K562 treated with DMSO at 1 percent for 48 hours (cell line): ENCODE results near the gene KRTAP13-4. TPM values are rescaled to one million over a fixed set of nuclear protein-coding genes. Genes with fewer than 3 reads are reported as not detected.

Experiments
- total RNA-seq: library from RNA; unstranded; fragments of 300-600 nt; gene quantifications from 2 replicates; pipeline ENCODE4 v1.2.3, GENCODE V29; 2022; ENCODE audit warnings: low replicate concordance; ENCODE audit errors: extremely low read depth

Gene KRTAP13-4, protein sequence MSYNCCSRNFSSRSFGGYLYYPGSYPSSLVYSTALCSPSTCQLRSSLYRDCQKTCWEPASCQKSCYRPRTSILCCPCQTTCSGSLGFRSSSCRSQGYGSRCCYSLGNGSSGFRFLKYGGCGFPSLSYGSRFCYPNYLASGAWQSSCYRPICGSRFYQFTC
- not detected in 2 replicates for total RNA-seq

DNA sequence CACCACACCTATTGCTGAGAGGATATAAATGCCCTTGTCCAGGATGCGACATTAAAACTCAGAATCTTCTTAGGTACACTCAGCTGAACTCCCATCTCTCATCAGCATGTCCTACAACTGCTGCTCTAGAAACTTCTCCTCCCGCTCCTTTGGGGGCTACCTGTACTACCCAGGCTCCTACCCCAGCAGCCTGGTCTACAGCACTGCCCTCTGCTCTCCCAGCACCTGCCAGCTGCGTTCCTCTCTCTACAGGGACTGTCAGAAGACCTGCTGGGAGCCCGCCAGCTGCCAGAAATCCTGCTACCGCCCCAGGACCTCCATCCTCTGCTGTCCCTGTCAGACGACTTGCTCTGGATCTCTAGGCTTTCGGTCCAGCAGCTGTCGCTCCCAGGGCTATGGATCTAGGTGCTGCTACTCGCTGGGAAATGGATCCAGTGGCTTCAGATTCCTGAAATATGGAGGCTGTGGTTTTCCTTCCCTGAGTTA, at the start of gene KRTAP13-4:
Gene KRTAP13-4, plus strand, starts transcription at position 51 of the 486 bp plus-strand sequence. Its CDS starts 56 bp downstream, at position 107.

DNA sequence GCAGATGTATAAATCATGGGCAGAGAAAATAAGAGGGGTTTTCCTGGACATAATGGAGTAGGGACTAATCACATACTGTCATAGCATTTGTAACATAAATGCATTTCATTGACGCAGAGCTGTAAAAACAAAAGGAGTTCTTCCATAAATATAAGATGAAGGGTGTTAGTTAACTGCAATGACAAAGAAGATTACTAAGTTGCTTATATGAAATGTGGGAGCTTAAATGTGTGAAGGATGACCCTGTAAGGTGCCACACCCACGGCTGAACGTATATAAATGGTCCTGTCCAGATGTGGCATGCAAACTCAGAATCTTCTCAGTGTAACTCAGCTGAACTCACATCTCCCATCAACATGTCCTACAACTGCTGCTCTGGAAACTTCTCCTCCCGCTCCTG, 34.3 kb upstream of the KRTAP13-4 start, which contains the start of gene KRTAP13-1:
Gene KRTAP13-1, plus strand, starts transcription at position 301 of the 400 bp plus-strand sequence. Its CDS starts 56 bp downstream, at position 357.

DNA sequence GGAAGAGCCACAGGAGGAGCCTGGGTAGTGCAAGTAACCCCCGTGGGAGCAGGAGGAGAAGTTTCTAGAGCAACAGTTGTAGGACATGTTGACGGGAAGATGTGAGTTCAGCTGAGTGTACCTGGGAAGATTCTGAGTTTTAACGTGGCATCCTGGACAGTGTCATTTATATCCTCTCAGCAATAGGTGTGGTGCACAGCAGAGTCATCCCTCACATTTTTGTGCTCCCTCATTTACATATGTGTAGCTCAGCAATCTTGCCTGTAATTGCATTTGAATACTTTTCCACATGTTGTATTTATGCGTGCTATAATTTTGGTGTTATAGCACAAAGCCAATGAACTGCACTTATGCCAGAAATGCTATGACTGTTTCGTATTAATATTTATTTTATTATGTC, 4.2 kb upstream of the KRTAP13-4 start, which contains the start of gene KRTAP13-3:
Gene KRTAP13-3, minus strand, starts transcription at position 101 of the 400 bp plus-strand sequence. Its CDS starts 14 bp downstream, at position 87.

DNA sequence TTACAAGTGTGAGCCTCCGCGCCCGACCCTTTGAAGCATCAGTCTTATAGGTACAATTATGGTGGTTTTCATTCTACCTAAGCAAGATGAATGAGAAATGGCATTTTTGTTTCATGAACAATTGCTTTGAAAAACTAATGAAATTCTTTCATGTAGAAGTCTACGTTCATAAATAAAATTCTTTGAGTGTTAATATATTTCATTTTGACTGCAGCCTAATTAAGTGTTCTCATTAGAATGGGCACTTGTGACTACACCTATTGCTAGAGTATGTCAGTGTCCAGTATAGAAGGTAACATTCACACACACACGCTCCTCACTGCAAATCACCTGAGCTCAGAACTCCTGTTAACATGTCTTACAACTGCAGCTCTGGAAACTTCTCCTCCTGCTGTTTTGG, 10.0 kb downstream of the KRTAP13-4 start, which contains the start of gene KRTAP15-1:
Gene KRTAP15-1, plus strand, starts transcription at position 301 of the 400 bp plus-strand sequence. Its CDS starts 53 bp downstream, at position 354.

DNA sequence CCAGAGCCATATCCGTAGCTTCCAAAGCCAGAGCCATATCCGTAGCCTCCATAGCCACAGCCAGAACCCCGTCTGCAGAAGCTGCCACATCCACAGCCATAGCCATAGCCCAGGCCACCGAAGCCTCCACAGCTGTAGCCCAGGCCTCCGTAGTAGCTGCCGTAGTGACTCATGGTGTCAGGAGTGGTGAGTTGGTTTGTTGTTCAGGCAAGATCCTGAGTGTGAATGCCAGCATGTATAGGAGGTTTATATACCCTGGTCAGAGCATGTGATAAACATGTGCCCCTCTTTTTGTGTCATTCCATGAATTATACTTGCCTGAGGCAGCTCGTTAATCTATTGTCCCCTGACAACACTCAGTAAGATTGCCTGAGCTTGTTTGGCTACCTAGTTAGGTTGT, 50.1 kb downstream of the KRTAP13-4 start, which contains the start of gene KRTAP19-1:
Gene KRTAP19-1, minus strand, starts transcription at position 223 of the 400 bp plus-strand sequence. Its CDS starts 50 bp downstream, at position 173.

Other genes with a start within 250 kb of the KRTAP13-4 start
- not detected in 2 replicates for gene CLDN8, start 214.1 kb upstream of the KRTAP13-4 start, total RNA-seq
- not detected in 2 replicates for gene KRTAP24-1, start 147.3 kb upstream of the KRTAP13-4 start, total RNA-seq
- not detected in 2 replicates for gene KRTAP25-1, start 140.7 kb upstream of the KRTAP13-4 start, total RNA-seq
- gene KRTAP26-1, start 109.9 kb upstream of the KRTAP13-4 start, total RNA-seq: not detected in 2 replicates
- gene KRTAP27-1, start 92.5 kb upstream of the KRTAP13-4 start, total RNA-seq: not detected in 2 replicates
- not detected in 2 replicates for gene KRTAP23-1, start 81.6 kb upstream of the KRTAP13-4 start, total RNA-seq
- not detected in 2 replicates for gene KRTAP13-2, start 57.9 kb upstream of the KRTAP13-4 start, total RNA-seq
- not detected in 2 replicates for gene KRTAP13-1, start 34.2 kb upstream of the KRTAP13-4 start, total RNA-seq
- gene KRTAP13-3, start 4.3 kb upstream of the KRTAP13-4 start, total RNA-seq: not detected in 2 replicates
- not detected in 2 replicates for gene KRTAP15-1, start 10.1 kb downstream of the KRTAP13-4 start, total RNA-seq
- not detected in 2 replicates for gene KRTAP19-1, start 50.1 kb downstream of the KRTAP13-4 start, total RNA-seq
- not detected in 2 replicates for gene KRTAP19-2, start 57.2 kb downstream of the KRTAP13-4 start, total RNA-seq
- not detected in 2 replicates for gene KRTAP19-3, start 61.8 kb downstream of the KRTAP13-4 start, total RNA-seq
- gene KRTAP19-4, start 66.9 kb downstream of the KRTAP13-4 start, total RNA-seq: not detected in 2 replicates
- not detected in 2 replicates for gene KRTAP19-5, start 71.9 kb downstream of the KRTAP13-4 start, total RNA-seq
- not detected in 2 replicates for gene KRTAP19-6, start 111.6 kb downstream of the KRTAP13-4 start, total RNA-seq
- gene KRTAP19-7, start 131.1 kb downstream of the KRTAP13-4 start, total RNA-seq: not detected in 2 replicates
- not detected in 2 replicates for gene KRTAP22-2, start 160.2 kb downstream of the KRTAP13-4 start, total RNA-seq
- gene KRTAP6-3, start 162.2 kb downstream of the KRTAP13-4 start, total RNA-seq: not detected in 2 replicates
- gene KRTAP6-2, start 168.7 kb downstream of the KRTAP13-4 start, total RNA-seq: not detected in 2 replicates
- not detected in 2 replicates for gene KRTAP22-1, start 170.9 kb downstream of the KRTAP13-4 start, total RNA-seq
- gene KRTAP6-1, start 183.7 kb downstream of the KRTAP13-4 start, total RNA-seq: not detected in 2 replicates
- not detected in 2 replicates for gene KRTAP20-1, start 186.2 kb downstream of the KRTAP13-4 start, total RNA-seq
- gene KRTAP20-4, start 190.4 kb downstream of the KRTAP13-4 start, total RNA-seq: not detected in 2 replicates
- not detected in 2 replicates for gene KRTAP20-2, start 205.0 kb downstream of the KRTAP13-4 start, total RNA-seq
- gene KRTAP20-3, start 212.6 kb downstream of the KRTAP13-4 start, total RNA-seq: not detected in 2 replicates